Measurements from ENCODE around the gene KLF15. TPM values are rescaled to one million over a fixed set of nuclear protein-coding genes. Genes with fewer than 3 reads are reported as not detected.

Gene KLF15
- total RNA-seq, 1 experiment from 2014 or later: 3.3 TPM

GRCh38 chr3:126340943-126341754, 16.1 kb downstream of the KLF15 start:
- Histone ChIP-seq H3K9me2 (ENCODE audit: insufficient read depth) (no peaks in the 10 kb centered on the region), H3K9me3 (ENCODE audit: control insufficient read depth in 1 of 2, insufficient read depth in 1 of 2, low read depth in 1 of 2, low read length in 2 of 2) (no peaks in the 10 kb centered on the region), H3K79me2 (ENCODE audit: insufficient read depth, low read length) (no peaks in the 10 kb centered on the region), H3K27me3 (ENCODE audit: insufficient read depth, low read length) (peaks cover 13% of the 10 kb centered on the region), H3K4me1 (ENCODE audit: control insufficient read depth in 1 of 2, insufficient read depth in 2 of 2, low read length in 2 of 2) (no peaks in the 10 kb centered on the region), H4K20me1 (ENCODE audit: insufficient read depth) (no peaks in the 10 kb centered on the region), H3K9ac (ENCODE audit: low read length) (no peak overlapping the region), H3K36me3 (ENCODE audit: control insufficient read depth in 1 of 2, insufficient read depth in 2 of 2, low read length in 2 of 2) (no peaks in the 10 kb centered on the region), H3K4me2 (ENCODE audit: low read length) (no peak overlapping the region), H3K27ac (ENCODE audit: low read depth, low read length) (no peak overlapping the region), H3K4me3 (replicated peaks in 1 of 2; ENCODE audit: low read depth in 1 of 2, low read length in 2 of 2) (no peak overlapping the region), H2AFZ (ENCODE audit: low read depth, low read length, poor library complexity, severe bottlenecking) (no peak overlapping the region)
- BruUV-seq (replicated peaks): no TSS peak
- no peak for DNase-seq (ENCODE audit: low read depth, low spot score)
- ChIA-PET RAD21 (ENCODE audit: low non-redundant PET in 1 of 2, low total read pairs in 2 of 2, uncharacterized antibody in 2 of 2, unreplicated experiment in 2 of 2) (no interaction called here), POLR2A (no interaction called here), CTCF (no interaction called here)
- intact Hi-C loops (cut with micrococcal nuclease): no loop called here
- ATAC-seq: no peak
- no peak for TF ChIP-seq POLR2A (IDR thresholded peaks at IDR 0.05; ENCODE audit: borderline replicate concordance, extremely low read depth, insufficient read depth, insufficient read length)
- no peak for TF ChIP-seq EZH2phosphoT487 (IDR thresholded peaks at IDR 0.05; ENCODE audit: borderline replicate concordance)
- no peak for TF ChIP-seq REST (IDR thresholded peaks at IDR 0.05; ENCODE audit: low read depth)
- no peak for TF ChIP-seq EGR1 (IDR thresholded peaks at IDR 0.05; ENCODE audit: low read depth)
- TF ChIP-seq ZBTB33 (IDR thresholded peaks at IDR 0.05; ENCODE audit: extremely low read depth, insufficient replicate concordance, low read length): no peak
- no peak for TF ChIP-seq CTCF (IDR thresholded peaks at IDR 0.05 in 2 of 3, conservative IDR thresholded peaks at IDR 0.05 in 1 of 3; ENCODE audit: borderline replicate concordance in 1 of 3, insufficient read depth in 1 of 3, low read depth in 2 of 3, low read length in 2 of 3)
- TF ChIP-seq ELF1 (IDR thresholded peaks at IDR 0.05; ENCODE audit: borderline replicate concordance, low read depth): no peak
- no peak for TF ChIP-seq SP1 (IDR thresholded peaks at IDR 0.05; ENCODE audit: low read depth)
- TF ChIP-seq ZFX (IDR thresholded peaks at IDR 0.05): no peak

Measured in HCT116 (cell line).